ENCODE data around the gene ZSWIM3.

ZSWIM3 gene

DNA sequence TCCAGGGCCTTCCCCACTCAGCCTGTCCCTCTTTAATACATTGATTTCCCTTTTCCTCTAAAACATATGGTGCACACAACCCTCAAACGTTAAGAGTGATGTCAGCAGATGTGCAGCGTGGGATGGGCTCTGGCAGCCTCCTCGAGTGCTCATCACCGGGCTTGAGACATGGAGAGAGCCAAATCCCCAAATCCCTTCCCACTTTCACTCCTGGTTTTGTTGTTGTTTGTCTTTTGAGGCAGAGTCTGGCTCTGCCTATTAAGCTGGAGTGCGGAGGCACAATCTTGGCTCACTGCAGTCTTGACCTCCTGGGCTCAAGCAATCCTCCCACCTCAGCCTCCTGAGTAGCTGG is 60.4 kb downstream of the ZSWIM3 start:
- H4K20me1 ChIP-seq: no peaks in the 10 kb centered on the region
- H3K36me3 ChIP-seq: no peaks in the 10 kb centered on the region
- H3K27ac ChIP-seq: no peak overlapping the region
- H3K4me1 ChIP-seq: peaks cover 8% of the 10 kb centered on the region
- peaks cover 7% of the 10 kb centered on the region for H3K27me3 ChIP-seq
- H3K9ac ChIP-seq: no peak overlapping the region
- TF ChIP-seq Cebpa-rat (IDR thresholded peaks at IDR 0.05): no peak
- no peak overlapping the region for H3K4me3 ChIP-seq
- no peaks in the 10 kb centered on the region for H3K9me3 ChIP-seq
- H3K4me2 ChIP-seq: no peak overlapping the region

GRCh38 chr20:45918182-45918737 is 60.8 kb downstream of the ZSWIM3 start:
- Histone ChIP-seq H3K27ac (no peak overlapping the region), H4K20me1 (no peaks in the 10 kb centered on the region), H3K4me1 (peaks cover 8% of the 10 kb centered on the region), H3K27me3 (peaks cover 6% of the 10 kb centered on the region; the same call in 1 of the 2 replicates), H3K9ac (no peak overlapping the region), H3K9me3 (no peaks in the 10 kb centered on the region), H3K4me3 (no peak overlapping the region), H3K4me2 (no peak overlapping the region), H3K36me3 (no peaks in the 10 kb centered on the region)
- TF ChIP-seq Cebpa-rat (IDR thresholded peaks at IDR 0.05): no peak

GRCh38 chr20:45918779-45919537 is 61.5 kb downstream of the ZSWIM3 start:
- no peak overlapping the region for H3K9ac ChIP-seq
- peaks cover 8% of the 10 kb centered on the region for H3K4me1 ChIP-seq
- H3K9me3 ChIP-seq: no peaks in the 10 kb centered on the region
- H3K27ac ChIP-seq: no peak overlapping the region
- H3K4me3 ChIP-seq: no peak overlapping the region
- TF ChIP-seq Cebpa-rat (IDR thresholded peaks at IDR 0.05): no peak
- H4K20me1 ChIP-seq: no peaks in the 10 kb centered on the region
- peaks cover 3% of the 10 kb centered on the region; the same call in 1 of the 2 replicates for H3K27me3 ChIP-seq
- H3K4me2 ChIP-seq: no peak overlapping the region
- no peaks in the 10 kb centered on the region for H3K36me3 ChIP-seq

- Histone ChIP-seq H3K27ac (no peak overlapping the region), H3K4me2 (no peak overlapping the region), H3K4me1 (peaks cover 8% of the 10 kb centered on the region), H3K4me3 (no peak overlapping the region), H3K9me3 (no peaks in the 10 kb centered on the region), H4K20me1 (no peaks in the 10 kb centered on the region), H3K9ac (no peak overlapping the region), H3K27me3 (no peaks in the 10 kb centered on the region), H3K36me3 (no peaks in the 10 kb centered on the region)
- TF ChIP-seq Cebpa-rat (IDR thresholded peaks at IDR 0.05): no peak
These were observed 62.4 kb downstream of the ZSWIM3 start for GRCh38 chr20:45919542-45920399.

DNA sequence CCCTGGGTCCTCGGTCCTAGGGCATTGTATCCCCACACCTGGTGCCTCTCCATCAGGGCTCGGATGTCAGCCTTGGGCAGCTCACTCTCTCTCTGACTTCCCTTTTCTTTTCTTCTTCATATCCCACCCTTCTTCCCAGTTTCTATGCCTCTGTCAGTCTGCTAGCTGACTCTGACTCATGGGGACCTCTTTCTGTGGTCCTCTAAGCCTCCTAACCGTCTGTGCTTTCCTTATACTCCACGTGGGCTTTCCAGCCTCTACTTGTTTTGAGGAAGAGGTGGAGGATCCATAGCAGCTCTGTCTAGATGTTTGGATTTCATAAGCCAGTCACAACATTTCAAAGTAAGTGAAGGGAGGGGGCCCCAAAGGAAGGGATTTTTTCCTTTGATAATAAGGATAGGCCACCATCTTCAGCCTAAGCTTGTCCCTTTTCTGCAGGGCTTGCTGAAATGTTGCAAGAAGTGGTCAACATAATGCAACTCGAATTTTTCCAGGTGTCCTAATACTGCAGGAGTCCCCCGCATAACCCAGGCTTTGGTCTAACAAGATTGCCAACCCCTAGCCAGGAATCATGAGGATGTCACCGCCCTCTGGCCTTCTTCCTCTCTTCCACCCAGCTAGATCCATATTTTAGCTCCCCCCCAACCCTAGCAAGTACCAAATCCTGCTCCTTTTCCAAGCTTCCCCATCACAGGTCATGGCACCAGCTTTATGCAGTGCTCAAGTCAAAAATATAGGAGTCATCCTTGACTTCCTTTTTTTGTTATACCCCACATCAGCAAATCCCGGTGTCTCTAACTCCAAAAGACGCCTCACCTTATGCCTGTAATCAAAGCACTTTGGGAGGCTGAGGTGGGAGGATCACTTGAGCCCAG is 63.3 kb downstream of the ZSWIM3 start:
- Histone ChIP-seq H3K27ac (no peak overlapping the region), H3K4me1 (peaks cover 8% of the 10 kb centered on the region), H3K4me3 (no peak overlapping the region), H4K20me1 (no peaks in the 10 kb centered on the region), H3K27me3 (no peaks in the 10 kb centered on the region), H3K9me3 (no peaks in the 10 kb centered on the region), H3K9ac (no peak overlapping the region), H3K36me3 (no peaks in the 10 kb centered on the region), H3K4me2 (no peak overlapping the region)
- TF ChIP-seq Cebpa-rat (IDR thresholded peaks at IDR 0.05): no peak

GRCh38 chr20:45921337-45922189 is 64.1 kb downstream of the ZSWIM3 start:
- Histone ChIP-seq H3K4me2 (no peak overlapping the region), H3K27me3 (no peaks in the 10 kb centered on the region), H3K27ac (no peak overlapping the region), H4K20me1 (no peaks in the 10 kb centered on the region), H3K36me3 (no peaks in the 10 kb centered on the region), H3K4me3 (no peak overlapping the region), H3K9ac (no peak overlapping the region), H3K9me3 (no peaks in the 10 kb centered on the region), H3K4me1 (peaks cover 8% of the 10 kb centered on the region)
- TF ChIP-seq Cebpa-rat (IDR thresholded peaks at IDR 0.05): no peak

DNA sequence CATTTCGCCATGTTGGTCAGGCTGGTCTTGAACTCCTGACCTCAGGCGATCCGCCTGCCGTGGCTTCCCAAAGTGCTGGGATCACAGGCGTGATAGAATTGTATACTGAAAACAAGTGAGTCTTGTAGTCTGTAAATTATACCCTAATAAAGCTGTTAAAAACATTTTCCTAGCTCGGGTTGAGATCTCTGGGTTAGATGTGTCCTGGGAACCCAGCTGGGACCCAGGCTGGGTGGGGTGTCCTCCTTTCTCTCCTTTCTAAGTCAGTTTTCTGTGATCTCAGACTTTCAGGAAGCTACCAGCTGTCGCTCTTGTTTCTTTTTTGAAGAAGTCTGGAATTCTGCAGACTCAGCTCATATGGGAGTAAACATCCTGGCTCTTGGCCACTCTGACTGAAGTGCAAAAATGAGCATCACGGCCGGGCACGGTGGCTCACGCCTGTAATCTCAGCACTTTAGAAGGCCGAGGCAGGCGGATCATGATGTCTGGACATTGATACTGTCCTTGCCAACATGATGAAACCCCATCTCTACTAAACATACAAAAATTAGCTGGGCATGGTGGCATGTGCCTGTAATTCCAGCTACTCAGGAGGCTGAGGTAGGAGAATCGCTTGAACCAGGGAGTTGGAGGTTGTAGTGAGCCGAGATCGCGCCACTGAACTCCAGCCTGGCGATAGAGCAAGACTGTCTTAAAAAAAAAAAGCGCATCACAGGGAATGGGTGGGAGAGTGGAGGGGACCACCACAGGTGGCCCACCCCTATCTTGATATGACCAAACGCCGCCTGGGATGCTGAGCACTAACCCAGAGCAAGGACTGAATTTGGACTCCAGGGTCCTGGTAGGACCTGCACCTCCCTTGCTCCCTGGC is 67.2 kb downstream of the ZSWIM3 start:
- no peaks in the 10 kb centered on the region for H3K9me3 ChIP-seq
- H3K4me3 ChIP-seq: no peak overlapping the region
- H4K20me1 ChIP-seq: no peaks in the 10 kb centered on the region
- no peak for TF ChIP-seq Cebpa-rat (IDR thresholded peaks at IDR 0.05)
- no peak overlapping the region for H3K4me2 ChIP-seq
- H3K27ac ChIP-seq: no peak overlapping the region
- peaks cover 8% of the 10 kb centered on the region for H3K4me1 ChIP-seq
- no peaks in the 10 kb centered on the region for H3K36me3 ChIP-seq
- H3K27me3 ChIP-seq: no peaks in the 10 kb centered on the region
- H3K9ac ChIP-seq: no peak overlapping the region

DNA sequence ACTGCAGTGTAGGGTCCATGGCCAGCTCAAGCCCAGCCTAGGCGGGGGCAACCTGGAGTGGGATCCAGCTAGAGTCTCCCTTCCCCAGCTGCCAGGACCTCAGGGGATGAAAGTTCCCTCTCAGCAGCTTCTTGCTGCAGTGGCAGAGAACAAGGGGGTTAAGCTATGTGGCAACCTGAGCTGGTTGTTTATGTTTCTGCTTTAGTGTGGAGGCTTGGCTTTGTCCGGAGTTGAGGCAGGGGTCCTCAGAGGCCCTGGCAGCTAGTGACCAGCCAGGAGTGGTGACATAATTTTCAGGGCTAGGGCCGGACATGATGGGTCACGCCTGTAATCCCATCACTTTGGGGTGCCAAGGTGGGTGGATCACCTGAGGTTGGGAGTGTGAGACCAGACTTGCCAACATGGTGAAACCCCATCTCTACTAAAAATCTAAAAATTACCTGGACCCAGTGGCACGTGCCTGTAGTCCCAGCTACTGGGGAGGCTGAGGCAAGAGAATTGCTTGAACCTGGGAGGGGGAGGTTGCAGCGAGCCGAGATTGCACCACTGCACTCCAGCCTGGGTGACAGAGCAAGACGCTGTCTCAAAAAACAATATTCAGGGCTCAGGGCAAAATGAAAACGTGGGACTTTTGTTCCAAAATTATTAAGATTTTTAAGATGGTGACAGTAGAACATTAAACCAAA is 68.5 kb downstream of the ZSWIM3 start:
- TF ChIP-seq Cebpa-rat (IDR thresholded peaks at IDR 0.05): no peak
- H3K9me3 ChIP-seq: no peaks in the 10 kb centered on the region
- H3K4me3 ChIP-seq: no peak overlapping the region
- H3K4me1 ChIP-seq: peaks cover 8% of the 10 kb centered on the region
- no peaks in the 10 kb centered on the region for H4K20me1 ChIP-seq
- no peaks in the 10 kb centered on the region for H3K36me3 ChIP-seq
- no peak overlapping the region for H3K4me2 ChIP-seq
- H3K27ac ChIP-seq: no peak overlapping the region
- no peaks in the 10 kb centered on the region for H3K27me3 ChIP-seq
- H3K9ac ChIP-seq: no peak overlapping the region
